CD14-positive monocyte (primary cell): ENCODE measurements around the gene CILP2. TPM values are rescaled to one million over a fixed set of nuclear protein-coding genes. Genes with fewer than 3 reads are reported as not detected.

ENCODE experiments used
- DNase-seq, 3 donors: peaks; one replicate each; pipeline ENCODE4 v3.0.0-alpha.2; 2011 to 2022
- H2AFZ ChIP-seq: 2 replicates; pipeline ENCODE4 v1.6.0; 2012; ENCODE audit warnings: mild to moderate bottlenecking, low read depth, low read length, inconsistent platforms; ENCODE audit not compliant: insufficient read depth, poor library complexity, severe bottlenecking
- H3K27ac ChIP-seq, 2 donors: 1 replicate in 1 of 2; 2 replicates in 1 of 2; pipeline ENCODE4 v1.5.1; 2012 to 2013; ENCODE audit warnings: low read length in 2 of 2, control low read depth in 1 of 2, inconsistent platforms in 1 of 2, low read depth in 1 of 2, mild to moderate bottlenecking in 1 of 2
- H3K27me3 ChIP-seq, 2 donors: one replicate each; pipeline versions ENCODE4 v1.6.0 to v1.6.1; 2011 to 2013; ENCODE audit warnings: low read length in 2 of 2; ENCODE audit not compliant: control insufficient read depth in 2 of 2, insufficient read depth in 2 of 2
- H3K36me3 ChIP-seq, 2 donors: replicated peaks in 1 of 2; 1 replicate in 1 of 2; 2 replicates in 1 of 2; pipeline versions ENCODE4 v1.5.1 to v1.6.1; 2012 to 2013; ENCODE audit warnings: low read length in 2 of 2, control low read depth in 1 of 2, inconsistent platforms in 1 of 2, mild to moderate bottlenecking in 1 of 2; ENCODE audit not compliant: insufficient read depth in 2 of 2, control insufficient read depth in 1 of 2
- H3K4me1 ChIP-seq, 2 donors: 1 replicate in 1 of 2; 2 replicates in 1 of 2; pipeline versions ENCODE4 v1.5.1 to v1.6.1; 2012 to 2013; ENCODE audit warnings: low read length in 2 of 2, control low read depth in 1 of 2, inconsistent platforms in 1 of 2, mild to moderate bottlenecking in 1 of 2, moderate library complexity in 1 of 2; ENCODE audit not compliant: insufficient read depth in 2 of 2, control insufficient read depth in 1 of 2
- H3K4me2 ChIP-seq: replicated peaks from 2 replicates; pipeline ENCODE3; 2012; ENCODE audit warnings: low read length, moderate library complexity, mild to moderate bottlenecking; ENCODE audit not compliant: poor library complexity, severe bottlenecking; ENCODE audit errors: extremely low read depth
- H3K4me3 ChIP-seq, 3 experiments: fragments of 200-600 bp in 1 of 3; sonication (generic) in 1 of 3; replicated peaks in 1 of 3; 1 replicate in 2 of 3; 2 replicates in 1 of 3; pipeline ENCODE4 v1.5.1; 2011 to 2013; ENCODE audit warnings: low read length in 3 of 3, mild to moderate bottlenecking in 3 of 3, control low read depth in 2 of 3, low read depth in 2 of 3, inconsistent platforms in 1 of 3, moderate library complexity in 1 of 3
- H3K79me2 ChIP-seq: 2 replicates; pipeline ENCODE4 v1.6.0; 2012; ENCODE audit warnings: mild to moderate bottlenecking, control low read depth, inconsistent platforms, low read length, moderate library complexity; ENCODE audit not compliant: insufficient read depth
- H3K9ac ChIP-seq: 2 replicates; pipeline ENCODE4 v1.6.0; 2017; ENCODE audit warnings: low read length, mild to moderate bottlenecking; ENCODE audit not compliant: insufficient read depth, poor library complexity, severe bottlenecking
- H3K9me3 ChIP-seq, 2 donors: replicated peaks in 1 of 2; 1 replicate in 1 of 2; 2 replicates in 1 of 2; pipeline versions ENCODE4 v1.5.1 to v1.6.1; 2012 to 2013; ENCODE audit warnings: low read length in 2 of 2, control low read depth in 1 of 2; ENCODE audit not compliant: control insufficient read depth in 1 of 2, insufficient read depth in 1 of 2
- H4K20me1 ChIP-seq: 2 replicates; pipeline ENCODE4 v1.6.0; 2012; ENCODE audit warnings: mild to moderate bottlenecking, low read length, control low read depth, moderate library complexity; ENCODE audit not compliant: insufficient read depth
- H3K27ac Mint-ChIP-seq, 7 donors: one replicate each; pipeline ENCODE4 v1.8.0; 2020; ENCODE audit warnings: mild to moderate bottlenecking in 7 of 7, mixed read lengths in 7 of 7, moderate library complexity in 6 of 7, inconsistent platforms in 2 of 7
- H3K27me3 Mint-ChIP-seq, 3 donors: one replicate each; pipeline ENCODE4 v1.8.0; 2021 to 2022; ENCODE audit warnings: low read depth in 3 of 3, mild to moderate bottlenecking in 3 of 3, mixed read lengths in 3 of 3, moderate library complexity in 3 of 3, inconsistent platforms in 1 of 3
- H3K36me3 Mint-ChIP-seq, 2 donors: one replicate each; pipeline ENCODE4 v1.8.0; 2020; ENCODE audit warnings: mixed read lengths in 2 of 2, inconsistent platforms in 1 of 2, mild to moderate bottlenecking in 1 of 2
- H3K4me1 Mint-ChIP-seq: one replicate; pipeline ENCODE4 v1.8.0; 2020; ENCODE audit warnings: mild to moderate bottlenecking, mixed read lengths
- H3K4me3 Mint-ChIP-seq, 2 donors: one replicate each; pipeline ENCODE4 v1.8.0; 2020; ENCODE audit warnings: mild to moderate bottlenecking in 2 of 2, mixed read lengths in 2 of 2, moderate library complexity in 1 of 2
- H3K9me3 Mint-ChIP-seq, 7 donors: one replicate each; pipeline ENCODE4 v1.8.0; 2020 to 2022; ENCODE audit warnings: mixed read lengths in 7 of 7, mild to moderate bottlenecking in 6 of 7, moderate library complexity in 6 of 7, inconsistent platforms in 2 of 7
- CTCF ChIP-seq: fragments of 200-600 bp; IDR thresholded peaks from one replicate; pipeline ENCODE4 v1.8.0; 2022; ENCODE audit warnings: antibody characterized with exemption, mild to moderate bottlenecking
- WGBS: methylation state at CpG from one replicate; pipeline ENCODE4 v1.1.5; 2013; ENCODE audit warnings: missing lambda C conversion rate; ENCODE audit not compliant: insufficient coverage; 5-methylcytosine and 5-hydroxymethylcytosine counted together
- intact Hi-C, 2 donors: fragments of 100-400 bp; cut with micrococcal nuclease; formaldehyde crosslinking; loops; one replicate each; pipeline versions ENCODE4 v1.15.0 to v1.15.1; 2023
- polyA plus RNA-seq, 3 donors: library from polyadenylated mRNA; depleted of rRNA in 1 of 3; unstranded in 2 of 3; stranded (reverse) in 1 of 3; fragments of 300-500 nt in 2 of 3; fragments of >200 nt in 1 of 3; fragmentation: Illumina TruSeq in 2 of 3; gene quantifications; 1 replicate in 2 of 3; 2 replicates in 1 of 3; pipeline ENCODE4 v1.2.3, GENCODE V29; 2012 to 2021

Gene CILP2
- polyA plus RNA-seq, 3 donors, result 0.04 TPM; not detected in 2

GRCh38 chr19:19591133-19591825, 53.2 kb downstream of the CILP2 start:
- WGBS, result 95% methylated on average over 8 of the region's 13 CpGs
- Histone ChIP-seq H3K79me2 (no peaks in the 10 kb centered on the region), H3K4me1 (peaks cover 27 to 29% of the 10 kb centered on the region in 2 donors), H3K27me3 (no peaks in the 10 kb centered on the region), H3K4me3 (no peak overlapping the region), H2AFZ (peak overlapping the region; percentile 86), H3K9ac (peak overlapping the region; percentile 68), H3K4me2 (peak overlapping the region; percentile 22), H3K36me3 (no peaks in the 10 kb centered on the region), H4K20me1 (no peaks in the 10 kb centered on the region), H3K9me3 (no peaks in the 10 kb centered on the region), H3K27ac (peak overlapping the region; percentile 94 to 97)
- intact Hi-C loops, result loop anchor here in 1 of 2 donors (2.0 kb wide), 1 partner anchor 28 kb away; the partner anchor contains the start of gene PBX4
- peaks cover 24% of the 10 kb centered on the region for H3K4me1 Mint-ChIP-seq
- no peaks in the 10 kb centered on the region for H3K36me3 Mint-ChIP-seq
- H3K27me3 Mint-ChIP-seq, result peaks cover 0 to 5% (median 0%) of the 10 kb centered on the region in 3 donors
- peak overlapping the region; percentile 91 to 96 (median 94) for H3K27ac Mint-ChIP-seq
- H3K4me3 Mint-ChIP-seq, result peak overlapping the region in 1 of 2 donors; percentile 21
- DNase-seq, result peak; percentile 90 to 98 (median 93)
- peaks cover 0 to 7% (median 0%) of the 10 kb centered on the region in 7 donors for H3K9me3 Mint-ChIP-seq
- TF ChIP-seq CTCF, result no peak

- H3K4me1 Mint-ChIP-seq, result peaks cover 24% of the 10 kb centered on the region
- no peak overlapping the region for H3K27ac ChIP-seq
Observed at GRCh38 chr19:19592690-19593089, 54.6 kb downstream of the CILP2 start.

More at GRCh38 chr19:19592690-19593089, 54.6 kb downstream of the CILP2 start:
- H3K4me2 ChIP-seq, result no peak overlapping the region
- Mint-ChIP-seq H3K4me3 (no peak overlapping the region), H3K9me3 (peaks cover 0 to 7% (median 0%) of the 10 kb centered on the region in 7 donors), H3K27me3 (peaks cover 0 to 5% (median 0%) of the 10 kb centered on the region in 3 donors), H3K27ac (peak overlapping the region in 5 of 7 donors; percentile 16 to 94 (median 77)), H3K36me3 (no peaks in the 10 kb centered on the region)
- peaks cover 27 to 29% of the 10 kb centered on the region in 2 donors for H3K4me1 ChIP-seq
- intact Hi-C loops, result no loop called here
- H3K27me3 ChIP-seq, result no peaks in the 10 kb centered on the region
- no peak for TF ChIP-seq CTCF
- H3K9ac ChIP-seq, result no peak overlapping the region
- 96% methylated on average over 4 of the region's 10 CpGs for WGBS
- H2AFZ ChIP-seq, result no peak overlapping the region
- H3K4me3 ChIP-seq, result no peak overlapping the region
- no peaks in the 10 kb centered on the region for H3K79me2 ChIP-seq
- no peaks in the 10 kb centered on the region for H3K36me3 ChIP-seq
- H4K20me1 ChIP-seq, result no peaks in the 10 kb centered on the region
- H3K9me3 ChIP-seq, result no peaks in the 10 kb centered on the region
- no peak for DNase-seq
